GM12878 (cell line): ENCODE results near the gene LIPF. TPM values are rescaled to one million over a fixed set of nuclear protein-coding genes. Genes with fewer than 3 reads are reported as not detected.
"Not testable (repeated sequence)": the region's sequence is repeated elsewhere in the genome, so short reads cannot be mapped to it uniquely, and the experiment has no call there.

Experiments used
- ATAC-seq: fragments of 200-7000 bp; cut with Tn5 transposase; 3 replicates; pipeline ENCODE4 v1.9.1; 2020; ENCODE audit warnings: mild to moderate bottlenecking, moderate library complexity
- BruUV-seq: library from RNA; stranded (reverse); fragments of 400-500 nt; replicated peaks from 2 replicates; lab custom pipeline; 2021; lab: Mats Ljungman, UMichigan
- CTCF ChIA-PET: fragments of 300-600 bp; sonication (Branson Sonifier 250); formaldehyde crosslinking; extraction: SDS; loops from one replicate; lab custom pipeline; 2021; ENCODE audit warnings: inconsistent platforms; lab: Yijun Ruan, JAX
- POLR2A ChIA-PET: fragments of 350-600 bp; formaldehyde crosslinking; extraction: SDS; loops from one replicate; lab custom pipeline; 2021; ENCODE audit warnings: inconsistent platforms; lab: Charles Lee
- RAD21 ChIA-PET: fragments of 300-600 bp; sonication (Branson Sonifier 250); formaldehyde crosslinking; loops from one replicate; lab custom pipeline; 2023; ENCODE audit warnings: antibody characterized with exemption; ENCODE audit not compliant: unreplicated experiment; lab: Charles Lee
- SMC1A ChIA-PET: fragments of 300-600 bp; sonication (Branson Sonifier 250); formaldehyde crosslinking; loops from one replicate; lab custom pipeline; 2023; ENCODE audit not compliant: unreplicated experiment, uncharacterized antibody; lab: Charles Lee
- DNase-seq: peaks from one replicate; pipeline ENCODE4 v3.0.0-alpha.2; 2011; ENCODE audit warnings: low read depth, low spot score
- FAIRE-seq: peaks from 3 replicates; lab custom pipeline; 2011; peaks lifted over from hg19 to GRCh38; lab: Jason Lieb, UNC
- H2AFZ ChIP-seq: 2 replicates; pipeline ENCODE4 v1.6.0; 2011; ENCODE audit warnings: low read depth, low read length, control low read depth; ENCODE audit not compliant: control insufficient read depth
- H3K27ac ChIP-seq: 2 replicates; pipeline ENCODE4 v1.5.1; 2011; ENCODE audit warnings: control low read depth; ENCODE audit not compliant: control insufficient read depth, insufficient read depth
- H3K27me3 ChIP-seq, 2 experiments: replicated peaks in 1 of 2; 2 replicates each; pipeline versions ENCODE4 v1.6.0 to v1.6.1; 2011; ENCODE audit warnings: low read length in 1 of 2; ENCODE audit not compliant: control insufficient read depth in 2 of 2, insufficient read depth in 2 of 2
- H3K36me3 ChIP-seq, 2 experiments: 2 replicates each; pipeline ENCODE4 v1.5.1; 2011; ENCODE audit warnings: low read length in 1 of 2; ENCODE audit not compliant: control insufficient read depth in 2 of 2, insufficient read depth in 2 of 2
- H3K4me1 ChIP-seq: 2 replicates; pipeline ENCODE4 v1.6.1; 2011; ENCODE audit warnings: mild to moderate bottlenecking, low read length, moderate library complexity, mixed read lengths; ENCODE audit not compliant: control insufficient read depth, insufficient read depth
- H3K4me2 ChIP-seq: 2 replicates; pipeline ENCODE4 v1.6.0; 2011; ENCODE audit warnings: control low read depth; ENCODE audit not compliant: control insufficient read depth, insufficient read depth
- H3K4me3 ChIP-seq: fragments of 200-600 bp; sonication (generic); 2 replicates; pipeline ENCODE4 v1.5.1; 2016
- H3K79me2 ChIP-seq: 2 replicates; pipeline ENCODE4 v1.6.0; 2011; ENCODE audit warnings: low read length; ENCODE audit not compliant: control insufficient read depth, insufficient read depth
- H3K9ac ChIP-seq: 2 replicates; pipeline ENCODE4 v1.8.0; 2011; ENCODE audit warnings: low read length, control low read depth, mixed read lengths; ENCODE audit not compliant: control insufficient read depth, insufficient read depth
- H3K9me3 ChIP-seq: replicated peaks from 3 replicates; pipeline ENCODE4 v1.5.1; 2011; ENCODE audit warnings: mild to moderate bottlenecking, low read length; ENCODE audit not compliant: control insufficient read depth, insufficient read depth
- H4K20me1 ChIP-seq: 2 replicates; pipeline ENCODE4 v1.6.0; 2011; ENCODE audit not compliant: control insufficient read depth, insufficient read depth
- BACH1 ChIP-seq: fragments of 450-650 bp; IDR thresholded peaks from 2 replicates; pipeline ENCODE4 v1.6.1; 2017; ENCODE audit warnings: mild to moderate bottlenecking, borderline replicate concordance
- CHD4 ChIP-seq: fragments of 200-600 bp; sonication (generic); IDR thresholded peaks from 2 replicates; pipeline ENCODE4 v1.6.1; 2016; ENCODE audit warnings: mild to moderate bottlenecking
- E4F1 ChIP-seq: fragments of 450-650 bp; IDR thresholded peaks from 2 replicates; pipeline ENCODE4 v1.6.1; 2018; ENCODE audit warnings: borderline replicate concordance, mild to moderate bottlenecking; ENCODE audit not compliant: partially characterized antibody
- EZH2 ChIP-seq: IDR thresholded peaks from 2 replicates; pipeline ENCODE4 v1.6.1; 2012; ENCODE audit warnings: low read depth, mild to moderate bottlenecking, control low read depth, inconsistent platforms, low read length, borderline replicate concordance; ENCODE audit not compliant: control insufficient read depth
- GABPA ChIP-seq: IDR thresholded peaks from 2 replicates; pipeline ENCODE4 v1.6.1; 2014; ENCODE audit warnings: antibody characterized with exemption, low read depth, mild to moderate bottlenecking, inconsistent platforms
- HSF1 ChIP-seq: fragments of 150-350 bp; IDR thresholded peaks from 2 replicates; pipeline ENCODE4 v1.6.1; 2014; ENCODE audit warnings: mild to moderate bottlenecking, low read depth, low read length
- POLR2A ChIP-seq: IDR thresholded peaks from 2 replicates; pipeline ENCODE4 v1.6.1; 2011; ENCODE audit warnings: low read depth, mild to moderate bottlenecking, low read length
- RAD21 ChIP-seq: IDR thresholded peaks from 2 replicates; pipeline ENCODE4 v1.6.1; 2011; ENCODE audit warnings: mild to moderate bottlenecking, low read depth, low read length, moderate library complexity; ENCODE audit not compliant: insufficient read depth
- SUZ12 ChIP-seq: fragments of 200-600 bp; sonication (generic); IDR thresholded peaks from one replicate; pipeline ENCODE4 v1.6.1; 2018; ENCODE audit warnings: antibody characterized with exemption, mild to moderate bottlenecking; ENCODE audit not compliant: unreplicated experiment
- TCF7 ChIP-seq: IDR thresholded peaks from 2 replicates; pipeline ENCODE4 v1.6.1; 2014; ENCODE audit warnings: antibody characterized with exemption, borderline replicate concordance
- WGBS: methylation state at CpG from one replicate; pipeline ENCODE4 v1.1.6; 2016; ENCODE audit warnings: low lambda C conversion rate; ENCODE audit not compliant: insufficient replicate concordance, insufficient coverage; ENCODE audit errors: missing lambda C conversion rate; 5-methylcytosine and 5-hydroxymethylcytosine counted together
- in situ Hi-C: fragments of 300-500 bp; cut with MboI; formaldehyde crosslinking; loops from 9 replicates; pipeline ENCODE4 v1.14.3; 2018; ENCODE audit warnings: mixed read lengths
- intact Hi-C: fragments of 100-400 bp; cut with micrococcal nuclease; formaldehyde crosslinking; loops from one replicate; pipeline ENCODE4 v1.14.2; 2022; ENCODE audit not compliant: unreplicated experiment
- polyA plus RNA-seq, 11 experiments: library from polyadenylated mRNA; depleted of rRNA in 4 of 11; unstranded in 6 of 11; stranded (reverse) in 5 of 11; fragments of >200 nt; fragmentation: Nextera tagmentation in 4 of 11; fragmentation: Illumina TruSeq in 1 of 11; extraction: Ambion mirVana in 4 of 11; extraction: Trizol in 1 of 11; gene quantifications; 1 replicate in 1 of 11; 2 replicates in 10 of 11; pipeline versions ENCODE4 v1.2.1 to v1.2.3, GENCODE V29; 2011 to 2016; ENCODE audit warnings: inconsistent platforms in 2 of 11, missing spikeins in 2 of 11, low read depth in 1 of 11
- total RNA-seq, 4 experiments: library from RNA; depleted of rRNA in 3 of 4; stranded (reverse); fragments of >200 nt in 3 of 4; fragmentation: Illumina TruSeq in 1 of 4; extraction: Trizol in 1 of 4; gene quantifications; 2 replicates each; pipeline versions ENCODE4 v1.2.1 to v1.2.3, GENCODE V29; 2013 to 2021

LIPF gene
- total and polyA plus RNA-seq, 10 of the 15 experiments (the other 5 are each of a cell fraction or from before 2014, with no cell fraction given), result not detected

- H3K9me3 ChIP-seq, H3K9ac ChIP-seq, H3K4me2 ChIP-seq, SMC1A ChIA-PET, H2AFZ ChIP-seq, H3K79me2 ChIP-seq, in situ Hi-C loops, intact Hi-C loops, ATAC-seq, DNase-seq, H3K4me1 ChIP-seq, H4K20me1 ChIP-seq, H3K4me3 ChIP-seq, H3K36me3 ChIP-seq, BruUV-seq, H3K27ac ChIP-seq, RAD21 ChIA-PET, CTCF ChIA-PET, FAIRE-seq, POLR2A ChIA-PET, H3K27me3 ChIP-seq: not testable (repeated sequence)
- 77% methylated on average over 2 of the region's 2 CpGs for WGBS
Observed at GRCh38 chr10:88663153-88663552, 1.1 kb upstream of the LIPF start.

GRCh38 chr10:88668465-88668864 lies 4.2 kb downstream of the LIPF start:
- 95% methylated on average over 1 of the region's 1 CpG for WGBS
- no peaks in the 10 kb centered on the region; a peak in 1 of 4 replicates for H3K27me3 ChIP-seq
- ATAC-seq, result no peak
- H3K36me3 ChIP-seq, result no peaks in the 10 kb centered on the region
- H3K27ac ChIP-seq, result no peak overlapping the region
- no peak for FAIRE-seq
- no peaks in the 10 kb centered on the region for H3K9me3 ChIP-seq
- no peak overlapping the region for H3K4me2 ChIP-seq
- ChIA-PET POLR2A (no interaction called here), SMC1A (interaction anchor here (0.7 kb wide), 1 partner anchor 20 kb away, joined by 3 read pairs; no protein-coding TSS in a partner anchor), CTCF (interaction anchor here (1.5 kb wide), 1 partner anchor 19 kb away, joined by 6 read pairs; no protein-coding TSS in a partner anchor), RAD21 (no interaction called here)
- no peak overlapping the region for H2AFZ ChIP-seq
- no peak for DNase-seq
- no TSS peak for BruUV-seq
- in situ Hi-C loops, result no loop called here
- intact Hi-C loops, result no loop called here
- H3K79me2 ChIP-seq, result no peaks in the 10 kb centered on the region
- no peaks in the 10 kb centered on the region for H3K4me1 ChIP-seq
- no peak overlapping the region for H3K4me3 ChIP-seq
- H4K20me1 ChIP-seq, result no peaks in the 10 kb centered on the region
- no peak for TF ChIP-seq BACH1
- TF ChIP-seq SUZ12, result no peak
- no peak for TF ChIP-seq TCF7
- TF ChIP-seq E4F1, result no peak
- TF ChIP-seq HSF1, result no peak
- no peak for TF ChIP-seq RAD21
- TF ChIP-seq POLR2A, result no peak
- no peak for TF ChIP-seq GABPA
- TF ChIP-seq EZH2, result no peak
- TF ChIP-seq CHD4, result no peak
- TF ChIP-seq, all 136 proteins: peak for 0
- H3K9ac ChIP-seq, result no peak overlapping the region
